Erythroblast (primary cell): Measurements from ENCODE around the gene STARD13.

ENCODE experiments used
- DNase-seq, 2 experiments: peaks; one replicate each; lab custom pipeline; 2025; lab: John Stamatoyannopoulos, UW
- GATA1 ChIP-seq: IDR thresholded peaks from 2 replicates; pipeline ENCODE4 v1.6.1; 2011; ENCODE audit warnings: low read depth, mild to moderate bottlenecking, control low read depth, low read length, moderate library complexity
- POLR2A ChIP-seq: IDR thresholded peaks from 2 replicates; pipeline ENCODE4 v1.6.1; 2011; ENCODE audit warnings: mild to moderate bottlenecking, low read length

Gene STARD13

DNA sequence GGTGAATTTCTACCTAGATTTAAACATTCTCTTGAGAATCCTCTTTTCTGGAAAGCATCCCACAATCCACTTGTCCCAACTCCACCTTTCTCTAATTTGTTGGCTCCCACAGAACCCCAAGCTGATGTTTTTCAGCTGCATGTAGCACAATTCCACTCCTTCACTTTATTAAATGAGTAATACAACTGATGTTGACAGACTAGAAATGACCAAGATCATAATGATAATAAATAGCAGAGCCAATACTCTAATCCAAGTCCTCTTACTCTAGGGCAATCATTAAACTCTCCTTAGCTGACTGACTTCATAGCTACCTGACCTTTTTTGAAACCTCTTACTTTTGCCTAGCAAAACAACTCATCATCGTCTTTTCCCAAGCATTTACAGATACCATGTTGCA is 27.9 kb upstream of the STARD13 start:
- DNase-seq, result no peak
- TF ChIP-seq GATA1, result no peak
- no peak for TF ChIP-seq POLR2A

DNA sequence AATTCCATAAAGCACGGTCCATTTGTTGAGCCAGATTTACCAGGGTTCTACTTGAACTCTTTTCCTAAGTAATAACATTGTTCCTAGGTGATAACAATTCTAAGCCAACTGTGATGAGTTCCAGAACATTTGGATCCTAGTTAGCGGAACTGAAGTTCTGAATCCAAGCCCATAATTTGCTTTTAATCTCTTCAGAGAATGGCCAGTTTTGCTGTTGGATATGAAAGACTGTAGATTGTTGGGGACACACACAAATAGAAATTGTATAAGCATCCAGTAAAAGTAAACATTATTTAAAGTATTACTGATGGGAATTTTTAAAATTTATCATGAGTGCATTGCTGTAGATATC is 27.3 kb upstream of the STARD13 start:
- DNase-seq, result no peak
- no peak for TF ChIP-seq GATA1
- no peak for TF ChIP-seq POLR2A

DNA sequence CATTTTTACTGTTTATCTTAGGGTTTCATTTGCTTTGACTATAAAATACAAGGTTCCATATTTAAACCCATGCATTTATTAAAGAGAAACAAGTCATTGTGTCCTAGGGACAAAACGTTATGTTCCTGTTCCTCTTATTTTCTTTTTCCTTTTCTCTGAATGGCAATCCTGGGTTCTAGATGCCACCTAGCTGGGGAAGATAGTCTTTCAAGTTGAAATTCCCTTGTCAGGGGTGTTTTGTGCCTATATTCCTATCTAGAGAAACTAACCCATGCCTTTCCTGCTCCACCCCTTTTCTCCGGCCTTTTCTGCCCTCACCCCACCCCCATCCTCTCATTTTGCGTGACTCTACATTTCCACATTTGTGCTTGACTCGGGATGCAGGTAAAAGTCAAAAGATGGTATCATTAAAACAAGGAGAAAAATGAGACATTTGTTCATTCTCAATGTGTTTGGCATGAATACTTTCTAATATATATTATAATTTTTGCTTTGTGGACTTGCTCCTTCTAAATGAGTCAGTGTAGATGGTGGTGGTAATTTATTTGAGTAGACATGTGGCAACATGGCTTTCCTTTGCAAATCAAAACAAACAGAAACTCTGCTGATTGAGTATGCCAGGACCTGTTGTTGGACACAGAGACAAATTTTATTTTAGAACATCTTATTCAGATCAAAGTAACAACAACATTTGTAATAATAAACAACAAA is 26.8 kb upstream of the STARD13 start:
- DNase-seq, result no peak
- TF ChIP-seq POLR2A (no peak), GATA1 (no peak)

DNA sequence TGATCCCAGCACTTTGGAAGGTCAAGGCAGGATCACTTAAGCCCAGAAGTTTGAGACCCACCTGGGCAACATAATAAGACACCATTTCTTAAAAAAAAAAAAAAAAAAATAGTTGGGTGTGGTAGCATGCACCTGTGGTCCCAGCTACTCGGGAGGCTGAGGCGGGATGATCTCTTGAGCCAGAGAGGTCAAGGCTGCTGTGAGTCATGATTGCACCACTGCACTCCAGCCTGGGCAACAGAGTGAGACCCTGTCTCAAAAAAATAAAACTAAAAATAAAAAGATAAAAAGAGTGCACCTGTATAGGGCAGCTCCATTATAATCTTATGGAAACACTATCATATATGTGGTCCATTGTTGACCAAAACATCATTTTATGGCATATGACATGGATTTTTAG is 25.5 kb upstream of the STARD13 start:
- TF ChIP-seq POLR2A (no peak), GATA1 (no peak)
- DNase-seq, result no peak

DNA sequence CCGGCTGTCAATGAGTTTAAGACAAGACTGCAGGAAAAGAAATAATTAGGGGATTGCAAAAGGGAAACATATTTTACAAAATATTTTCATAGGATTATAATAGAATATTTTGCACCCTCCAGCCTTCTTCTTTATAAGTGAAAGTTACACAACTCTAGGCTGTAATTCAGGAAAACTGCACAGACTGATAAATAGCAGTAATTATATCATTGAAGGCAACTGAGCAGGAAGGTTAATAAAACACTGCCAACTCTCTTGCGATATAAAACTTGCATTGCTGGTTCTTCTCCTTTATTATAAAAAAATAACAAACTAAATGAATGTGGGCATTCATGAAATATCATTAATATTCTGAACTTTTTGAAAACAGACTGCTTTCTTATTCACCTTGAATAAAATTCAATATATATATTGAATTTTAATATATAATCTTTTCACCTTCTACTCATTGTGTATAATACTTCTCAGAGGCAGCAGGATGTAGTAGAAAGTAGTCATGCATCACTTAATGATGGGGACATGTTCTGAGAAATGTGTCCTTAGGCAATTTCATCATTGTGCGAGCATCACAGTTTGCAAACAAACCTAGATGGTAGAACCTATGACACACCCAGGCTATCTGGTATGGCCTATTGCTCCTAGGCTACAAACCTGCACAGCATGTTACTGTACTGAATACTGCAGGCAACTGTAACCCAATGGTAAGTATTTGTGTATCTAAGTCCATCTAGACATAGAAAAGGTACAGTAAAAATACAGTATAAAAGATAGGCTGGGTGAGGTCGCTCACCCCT is 24.9 kb upstream of the STARD13 start:
- TF ChIP-seq POLR2A, result no peak
- no peak for TF ChIP-seq GATA1
- no peak for DNase-seq

DNA sequence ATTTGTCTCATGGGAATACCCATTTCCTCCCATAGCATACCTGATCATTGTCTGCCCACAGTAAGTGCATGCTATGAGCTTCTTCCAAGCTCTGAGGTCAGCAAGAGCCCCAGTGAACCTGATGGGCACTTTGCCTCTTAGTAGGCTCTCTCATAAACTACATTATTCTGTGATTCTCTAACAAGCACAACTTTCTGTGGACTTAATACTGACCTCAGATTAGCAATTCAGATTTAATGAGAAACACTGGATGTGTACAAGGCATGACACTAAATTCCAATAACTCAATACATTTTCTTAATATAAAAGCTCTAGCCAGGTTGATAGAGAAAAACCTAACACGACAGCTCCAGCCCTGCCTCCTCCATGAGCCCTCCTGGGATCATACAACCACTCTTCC is 23.3 kb upstream of the STARD13 start:
- DNase-seq, result no peak
- TF ChIP-seq GATA1 (no peak), POLR2A (no peak)

DNA sequence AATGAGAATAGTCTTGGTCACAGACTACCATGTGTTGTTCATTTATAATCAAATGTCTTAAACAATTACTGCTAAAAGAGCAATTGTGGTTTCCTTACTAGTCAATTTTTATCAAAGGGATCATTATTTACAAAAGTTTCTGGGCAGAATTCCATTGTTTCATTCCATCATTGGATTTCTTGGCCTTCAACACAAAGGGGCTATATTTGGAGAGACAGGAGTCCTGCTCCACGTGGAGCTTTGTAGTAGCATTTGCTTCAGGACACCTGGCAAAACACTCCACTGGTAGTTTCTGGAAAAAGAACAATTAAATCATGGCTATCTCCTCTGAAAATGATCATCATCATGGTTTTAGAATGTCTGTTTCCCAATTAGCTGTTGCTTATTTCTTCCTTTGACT is 22.3 kb upstream of the STARD13 start:
- no peak for DNase-seq
- no peak for TF ChIP-seq GATA1
- no peak for TF ChIP-seq POLR2A

DNA sequence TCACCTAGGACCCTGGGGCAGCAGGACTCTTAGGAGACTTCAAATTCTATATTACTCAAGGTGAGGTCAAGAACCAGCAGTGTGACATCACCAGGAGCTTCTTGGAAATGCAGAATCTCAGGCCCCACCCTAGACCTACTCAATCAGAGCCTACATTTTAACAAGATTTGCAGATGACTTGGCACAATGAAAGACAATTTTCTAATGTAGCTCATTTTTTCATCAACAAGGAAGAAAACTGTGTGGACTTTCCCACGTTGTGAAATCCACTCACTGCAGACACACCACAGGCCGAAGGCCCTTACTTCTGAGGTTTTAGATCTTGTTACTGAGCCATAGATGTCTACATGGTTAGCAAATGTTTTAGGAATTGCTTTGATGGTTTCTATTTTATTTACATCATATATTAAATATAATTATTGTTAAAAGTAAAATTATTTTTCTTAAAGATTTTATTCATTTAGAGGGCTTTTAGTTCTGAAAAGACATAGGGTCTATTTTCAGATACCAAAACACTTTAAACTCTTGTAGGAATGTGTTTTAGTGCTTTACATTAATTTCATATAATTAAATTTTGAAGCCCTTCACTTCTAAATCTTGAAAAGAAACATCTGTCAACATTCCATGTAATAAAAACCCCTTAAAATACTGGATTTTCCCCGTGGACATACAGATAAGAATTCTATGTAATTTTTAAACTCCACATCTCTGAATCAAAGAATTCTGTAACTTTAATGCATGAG is 18.5 kb upstream of the STARD13 start:
- no peak for TF ChIP-seq GATA1
- no peak for TF ChIP-seq POLR2A
- no peak for DNase-seq

DNA sequence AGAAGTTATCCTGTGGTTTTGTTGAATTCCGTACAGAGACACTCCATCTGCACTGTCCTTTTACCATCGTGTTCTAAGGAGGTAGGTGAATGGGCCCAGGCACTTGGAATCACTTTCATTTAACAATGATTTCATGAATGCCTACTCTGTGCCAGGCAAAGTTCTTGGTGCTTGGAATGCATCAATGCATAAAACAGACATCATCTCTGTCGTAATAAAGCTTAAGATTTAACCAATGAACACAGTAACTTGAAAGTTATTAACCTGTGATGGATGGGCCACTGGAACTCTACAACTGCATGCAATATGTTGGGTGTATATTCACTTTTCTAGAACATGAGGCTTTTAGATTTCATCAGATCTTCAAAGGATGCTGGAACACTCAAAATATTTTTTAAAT is 14.1 kb upstream of the STARD13 start:
- DNase-seq, result no peak
- no peak for TF ChIP-seq POLR2A
- TF ChIP-seq GATA1, result no peak

DNA sequence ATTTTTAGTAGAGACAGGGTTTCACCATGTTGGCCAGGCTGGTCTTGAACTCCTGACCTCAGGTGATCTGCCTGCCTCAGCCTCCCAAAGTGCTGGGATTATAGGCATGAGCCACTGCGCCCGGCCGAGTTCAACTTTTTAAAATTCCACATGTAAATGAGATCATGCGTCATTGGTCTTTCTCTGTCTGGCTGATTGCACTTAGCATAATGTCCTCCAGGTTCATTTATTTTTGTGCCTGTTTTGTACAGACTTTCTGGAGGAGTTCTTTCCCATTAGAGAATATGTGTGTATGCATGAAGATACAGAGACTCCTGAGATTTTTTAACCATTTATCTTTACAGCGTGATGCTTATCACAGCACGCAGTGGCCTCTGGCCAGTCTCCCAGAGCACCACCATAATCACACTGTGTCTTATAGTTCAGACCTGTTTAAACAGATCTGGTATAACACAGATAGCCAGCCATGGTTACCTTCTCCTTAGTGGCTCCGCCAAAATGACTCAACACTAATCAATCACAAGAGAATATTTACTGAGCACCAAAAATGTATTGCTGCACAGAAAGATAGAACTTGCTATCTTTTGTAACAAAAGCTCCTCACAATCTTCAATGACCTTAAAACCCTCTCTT is 11.4 kb upstream of the STARD13 start:
- peak; percentile 29 to 84 for DNase-seq
- TF ChIP-seq POLR2A (no peak), GATA1 (no peak)

DNA sequence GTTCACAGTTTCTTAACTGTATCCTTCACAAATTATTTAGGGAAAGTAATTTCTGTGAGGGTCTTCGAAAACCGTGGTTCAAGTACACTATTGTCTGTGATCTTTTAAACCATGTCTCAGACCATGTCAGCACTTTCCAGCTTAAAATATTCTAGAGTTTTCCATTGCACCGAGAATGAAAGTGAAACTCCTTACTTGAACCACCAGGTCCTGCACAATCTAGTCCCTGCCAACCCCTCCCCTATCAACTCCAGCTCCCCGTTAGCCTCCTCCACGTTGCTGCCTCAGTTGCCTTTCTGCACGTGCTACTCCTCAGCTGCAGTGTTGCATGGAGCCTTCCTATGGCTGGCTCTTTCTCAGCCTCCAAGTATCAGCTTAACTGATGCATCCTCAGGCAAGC is 7.2 kb upstream of the STARD13 start:
- DNase-seq, result no peak
- TF ChIP-seq POLR2A (no peak), GATA1 (no peak)

DNA sequence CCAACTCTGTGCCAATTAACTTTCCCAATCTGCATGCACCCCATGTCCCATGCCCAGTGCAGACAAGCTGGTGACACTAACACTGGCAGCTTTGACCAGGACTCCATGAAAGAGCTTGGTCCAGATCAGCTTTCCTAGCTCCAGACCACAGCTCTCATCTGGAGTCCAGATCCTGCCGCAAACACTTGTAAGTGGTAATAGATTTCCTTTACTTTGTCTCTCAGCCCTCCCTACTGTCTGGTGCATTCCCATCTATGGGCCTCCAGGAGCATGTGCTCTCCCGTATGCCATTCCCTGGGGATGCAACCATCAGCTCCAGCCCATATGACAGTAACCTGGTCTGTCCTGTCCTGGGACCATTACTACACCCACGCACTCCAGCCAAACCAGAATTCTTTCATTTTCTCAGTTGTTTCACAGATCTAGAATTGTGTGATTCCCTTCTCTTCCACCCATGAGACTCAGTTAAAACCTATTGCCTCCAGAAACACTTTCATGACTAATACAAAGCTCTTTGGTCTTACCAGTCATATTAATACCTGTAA is 4.9 kb upstream of the STARD13 start:
- TF ChIP-seq POLR2A (no peak), GATA1 (no peak)
- DNase-seq, result no peak

DNA sequence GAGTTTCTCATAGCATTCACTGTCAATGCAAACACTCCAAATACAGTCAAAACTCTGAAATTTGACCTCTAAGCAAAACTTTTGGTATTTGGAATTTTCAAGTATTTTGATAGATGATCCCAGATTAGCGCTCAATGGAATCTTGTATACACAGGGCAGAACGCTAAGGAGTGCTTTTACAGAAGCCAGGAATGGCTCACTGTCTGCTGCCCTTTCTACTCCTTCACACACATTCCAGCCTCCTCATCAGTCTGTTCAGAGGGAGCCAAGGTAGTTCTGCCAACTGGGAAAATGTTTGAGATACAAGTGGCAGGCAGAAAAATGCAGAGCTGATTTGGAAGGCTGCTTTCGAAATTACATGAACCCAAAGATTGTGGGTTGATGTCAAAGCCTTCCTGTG is 4.4 kb upstream of the STARD13 start:
- no peak for DNase-seq
- TF ChIP-seq POLR2A, result no peak
- TF ChIP-seq GATA1, result no peak
